ENCODE measurements around the gene FBN2.

Gene FBN2

DNA sequence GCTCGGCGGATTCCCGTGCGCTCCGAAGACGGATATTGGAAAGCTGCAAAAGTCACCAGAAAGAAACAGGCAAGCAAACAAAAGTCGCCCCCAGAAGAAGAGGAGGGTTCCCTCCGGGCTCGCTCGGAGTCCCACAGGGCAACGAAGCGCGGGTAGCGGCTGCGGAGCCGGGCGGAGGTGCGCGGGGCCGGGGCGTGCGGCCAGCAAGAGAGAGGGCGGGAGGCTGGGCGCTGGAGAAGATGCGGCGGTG, at the start of gene FBN2:
Gene FBN2 (minus strand): TSS at position 246 of the 250 bp plus-strand sequence. CDS start 642 bp downstream, outside the sequence.
- no peak within 1 kb of the TSS for H3K4me3 Mint-ChIP-seq
- no peak within 1 kb of the TSS for H3K27ac Mint-ChIP-seq
- DNase-seq (ENCODE audit: low spot score in 2 of 2) (no peak), ATAC-seq (ENCODE audit: low read depth) (no peak)
- peaks cover 2% of the 10 kb centered on the region for H3K9me3 Mint-ChIP-seq
- no peaks in the 10 kb centered on the region for H3K4me1 Mint-ChIP-seq
- H3K27me3 Mint-ChIP-seq: peaks cover 9% of the 10 kb centered on the region
- H3K36me3 Mint-ChIP-seq: no peaks in the 10 kb centered on the region

DNA sequence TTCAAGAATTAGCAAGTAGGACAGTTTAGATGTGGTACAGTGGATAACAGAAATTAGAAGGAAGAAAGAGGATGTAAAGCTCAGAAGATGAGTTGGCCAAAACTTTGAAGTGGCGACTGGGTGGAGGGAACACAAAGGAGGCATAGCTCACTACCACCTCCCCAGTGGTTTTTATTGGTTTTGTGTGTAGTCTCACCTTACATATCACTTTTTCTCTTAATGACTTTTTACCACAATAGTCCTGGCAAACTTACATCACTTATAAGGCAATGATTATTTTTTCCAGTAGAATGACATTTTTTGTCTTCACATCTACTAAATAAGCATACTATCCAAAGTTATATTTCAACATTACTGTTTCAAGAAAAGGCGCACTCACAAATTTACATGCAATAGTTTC, 49.2 kb upstream of the FBN2 start:
- Mint-ChIP-seq H3K4me1 (no peaks in the 10 kb centered on the region), H3K27ac (no peak overlapping the region), H3K9me3 (peaks cover 6% of the 10 kb centered on the region), H3K27me3 (no peaks in the 10 kb centered on the region), H3K4me3 (no peak overlapping the region), H3K36me3 (no peaks in the 10 kb centered on the region)
- ATAC-seq (ENCODE audit: low read depth) (no peak), DNase-seq (ENCODE audit: low spot score in 2 of 2) (no peak)

DNA sequence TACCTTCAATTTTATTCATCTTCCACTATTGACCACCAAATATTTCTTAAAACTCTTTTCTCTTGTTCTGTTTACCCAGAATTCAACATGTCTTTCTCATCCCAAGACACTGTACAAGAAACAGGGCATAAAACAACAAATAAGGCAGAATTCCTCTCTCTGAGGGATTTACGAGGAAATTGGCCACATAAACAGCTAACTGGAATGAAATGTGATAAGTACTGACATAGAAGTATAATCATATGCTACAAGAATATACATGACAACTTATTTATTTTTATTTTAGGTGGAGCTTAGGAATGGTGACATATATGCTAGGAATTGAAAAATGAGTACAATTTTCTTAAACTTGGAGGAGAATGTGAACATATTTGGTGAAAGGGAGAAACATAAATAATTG, 48.8 kb upstream of the FBN2 start:
- Mint-ChIP-seq H3K27ac (no peak overlapping the region), H3K9me3 (peaks cover 6% of the 10 kb centered on the region), H3K27me3 (no peaks in the 10 kb centered on the region), H3K36me3 (no peaks in the 10 kb centered on the region), H3K4me1 (no peaks in the 10 kb centered on the region), H3K4me3 (no peak overlapping the region)
- ATAC-seq (ENCODE audit: low read depth) (no peak), DNase-seq (ENCODE audit: low spot score in 2 of 2) (no peak)

DNA sequence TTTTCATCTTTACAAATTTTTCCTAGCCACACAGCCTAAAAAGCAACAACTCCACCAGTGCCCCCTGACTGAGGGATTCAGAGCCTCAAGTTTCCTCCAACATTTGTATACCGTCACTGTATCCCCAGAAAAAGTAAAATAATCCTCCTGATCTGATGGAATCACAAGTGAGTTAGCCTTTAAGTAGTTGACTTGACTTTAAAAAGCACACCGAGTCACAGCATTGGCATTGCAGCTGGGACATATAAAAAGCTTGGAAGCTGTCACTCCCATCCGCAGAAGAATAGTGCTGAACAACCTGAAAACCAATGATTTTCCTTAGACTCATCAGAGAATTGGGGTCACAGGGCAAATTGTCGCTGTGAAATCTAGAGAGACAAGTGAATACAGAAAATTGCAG, 41.6 kb upstream of the FBN2 start:
- H3K36me3 Mint-ChIP-seq: no peaks in the 10 kb centered on the region
- H3K4me1 Mint-ChIP-seq: no peaks in the 10 kb centered on the region
- DNase-seq (ENCODE audit: low spot score in 2 of 2): no peak
- no peak overlapping the region for H3K4me3 Mint-ChIP-seq
- H3K27ac Mint-ChIP-seq: no peak overlapping the region
- H3K27me3 Mint-ChIP-seq: no peaks in the 10 kb centered on the region
- ATAC-seq (ENCODE audit: low read depth): no peak
- peaks cover 11% of the 10 kb centered on the region for H3K9me3 Mint-ChIP-seq

DNA sequence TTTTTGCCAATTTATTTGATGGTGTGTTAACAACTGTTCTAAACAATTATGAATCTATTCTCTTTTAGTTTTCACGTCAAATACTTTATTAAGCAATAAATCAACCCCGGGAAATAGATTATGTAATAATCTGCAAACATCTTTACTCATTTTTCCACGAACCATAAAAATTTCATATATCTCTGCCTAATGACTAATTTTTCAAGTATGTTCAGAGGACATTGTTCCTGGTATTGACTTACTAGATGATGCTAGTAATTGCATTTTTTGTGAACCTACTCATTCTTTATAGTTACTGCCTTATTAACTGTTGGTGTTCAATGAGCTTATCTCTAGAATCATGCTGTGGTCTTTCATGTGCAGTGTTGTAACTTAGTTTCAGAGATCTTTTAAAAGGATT, 41.0 kb upstream of the FBN2 start:
- no peaks in the 10 kb centered on the region for H3K27me3 Mint-ChIP-seq
- ATAC-seq (ENCODE audit: low read depth): no peak
- no peaks in the 10 kb centered on the region for H3K4me1 Mint-ChIP-seq
- no peak overlapping the region for H3K4me3 Mint-ChIP-seq
- H3K27ac Mint-ChIP-seq: no peak overlapping the region
- H3K36me3 Mint-ChIP-seq: no peaks in the 10 kb centered on the region
- DNase-seq (ENCODE audit: low spot score in 2 of 2): no peak
- H3K9me3 Mint-ChIP-seq: peaks cover 11% of the 10 kb centered on the region

DNA sequence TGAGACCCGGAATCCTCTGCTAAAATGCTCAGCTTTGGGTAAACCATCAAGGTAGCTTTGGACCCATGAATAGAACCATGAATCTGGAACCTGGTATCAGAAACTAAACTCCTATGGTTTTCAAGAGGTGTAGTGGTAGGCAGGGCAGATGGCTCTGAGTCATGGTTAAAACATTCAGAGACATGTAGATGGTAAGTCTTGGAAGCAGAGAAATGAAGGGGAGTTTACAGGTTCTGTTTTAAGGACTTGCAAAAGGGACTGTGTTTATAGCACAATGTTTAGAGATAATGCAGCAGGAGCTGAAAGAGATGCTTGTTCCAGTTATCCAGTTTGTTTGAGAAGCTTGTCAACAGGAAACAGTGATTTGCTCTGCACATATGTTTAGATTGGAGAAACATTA, 36.0 kb upstream of the FBN2 start:
- ATAC-seq (ENCODE audit: low read depth): no peak
- no peaks in the 10 kb centered on the region for H3K36me3 Mint-ChIP-seq
- H3K4me3 Mint-ChIP-seq: no peak overlapping the region
- no peak for DNase-seq (ENCODE audit: low spot score in 2 of 2)
- H3K27me3 Mint-ChIP-seq: no peaks in the 10 kb centered on the region
- no peak overlapping the region for H3K27ac Mint-ChIP-seq
- peaks cover 5% of the 10 kb centered on the region for H3K9me3 Mint-ChIP-seq
- no peaks in the 10 kb centered on the region for H3K4me1 Mint-ChIP-seq

DNA sequence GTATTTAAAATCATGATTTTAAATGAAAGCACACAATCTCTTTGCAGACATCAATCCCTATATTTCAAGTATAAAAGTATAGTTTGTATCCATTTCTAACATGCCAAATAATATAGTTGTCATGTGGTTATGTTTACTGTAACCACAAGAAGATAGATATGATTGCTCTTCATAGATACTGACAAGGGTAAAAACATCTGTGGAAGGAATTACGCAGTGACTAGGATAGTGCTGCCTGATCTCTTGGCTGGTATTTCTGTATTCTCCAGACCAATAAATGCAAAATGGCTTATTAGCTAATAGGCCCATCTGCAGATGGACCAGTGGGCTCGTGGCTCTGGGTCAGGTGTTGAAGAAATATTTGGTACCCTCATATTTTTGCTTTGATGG, 34.9 kb upstream of the FBN2 start:
- DNase-seq (ENCODE audit: low spot score in 2 of 2) (no peak), ATAC-seq (ENCODE audit: low read depth) (no peak)
- no peaks in the 10 kb centered on the region for H3K4me1 Mint-ChIP-seq

DNA sequence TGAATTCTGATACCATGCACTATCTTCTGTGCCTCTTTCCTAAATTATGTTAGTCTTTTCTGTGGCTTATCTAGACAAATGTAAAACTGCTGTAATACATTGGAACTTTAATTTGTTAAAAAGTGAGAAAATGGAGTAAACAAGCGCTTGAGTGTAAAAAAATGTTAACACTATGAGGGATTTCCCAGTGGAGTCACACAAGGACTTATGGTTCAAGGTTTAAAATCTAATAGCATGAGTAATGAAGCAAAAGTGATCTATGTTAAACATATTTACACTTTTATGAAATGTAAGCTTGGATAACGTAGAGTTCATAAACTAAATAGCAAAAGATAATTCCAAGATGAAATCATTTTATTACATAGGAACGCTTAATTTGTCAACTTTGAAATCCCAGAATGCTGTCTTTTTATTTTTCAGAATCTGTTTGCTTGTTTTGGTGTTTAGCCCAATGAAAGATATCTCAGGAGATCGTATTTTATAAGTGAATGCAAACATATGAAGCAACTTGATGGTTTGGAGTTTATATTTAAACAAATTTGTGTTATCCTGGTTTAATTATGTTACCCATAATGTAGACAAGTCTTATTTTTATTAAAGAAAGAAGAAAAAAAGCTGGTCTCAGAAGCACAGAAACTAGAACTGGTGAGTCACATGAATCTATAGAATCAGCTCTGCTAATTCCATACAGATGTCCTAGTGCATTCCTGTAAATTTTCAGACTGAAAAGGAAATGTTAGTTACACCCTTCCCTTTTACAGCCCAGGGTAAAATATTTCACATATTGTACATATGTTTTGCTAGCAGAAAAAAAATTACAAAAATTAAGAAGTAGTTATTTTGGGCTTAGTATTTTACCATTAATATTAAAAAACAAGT, 34.2 kb upstream of the FBN2 start:
- H3K36me3 Mint-ChIP-seq: no peaks in the 10 kb centered on the region
- H3K27me3 Mint-ChIP-seq: no peaks in the 10 kb centered on the region
- H3K4me3 Mint-ChIP-seq: no peak overlapping the region
- DNase-seq (ENCODE audit: low spot score in 2 of 2) (no peak), ATAC-seq (ENCODE audit: low read depth) (no peak)
- H3K27ac Mint-ChIP-seq: no peak overlapping the region
- no peaks in the 10 kb centered on the region for H3K4me1 Mint-ChIP-seq
- peaks cover 7% of the 10 kb centered on the region for H3K9me3 Mint-ChIP-seq

More for the DNA sequence above, 34.9 kb upstream of the FBN2 start:
- no peaks in the 10 kb centered on the region for H3K36me3 Mint-ChIP-seq
- H3K9me3 Mint-ChIP-seq: peaks cover 5% of the 10 kb centered on the region
- no peak overlapping the region for H3K27ac Mint-ChIP-seq
- no peak overlapping the region for H3K4me3 Mint-ChIP-seq
- H3K27me3 Mint-ChIP-seq: no peaks in the 10 kb centered on the region

DNA sequence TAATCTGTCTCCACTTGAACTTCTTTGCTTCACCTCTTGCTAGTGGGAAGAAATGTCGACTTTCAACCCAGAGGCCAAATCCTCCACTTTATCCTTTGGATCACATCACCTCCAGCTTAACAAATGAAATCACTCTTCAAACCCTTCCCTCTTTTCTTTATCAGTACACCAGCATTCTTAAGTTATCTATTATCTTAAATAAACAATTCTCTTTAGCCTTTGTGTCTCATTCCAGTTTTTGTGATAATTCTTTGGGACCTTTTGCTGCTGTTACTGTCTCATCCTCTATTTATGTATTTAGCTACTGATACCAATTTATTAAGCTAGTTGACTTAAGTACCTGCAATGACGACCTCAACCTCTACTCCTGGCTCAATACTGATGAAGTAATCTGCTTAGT, 28.1 kb upstream of the FBN2 start:
- no peaks in the 10 kb centered on the region for H3K4me1 Mint-ChIP-seq
- no peak for ATAC-seq (ENCODE audit: low read depth)
- H3K36me3 Mint-ChIP-seq: no peaks in the 10 kb centered on the region
- peaks cover 9% of the 10 kb centered on the region for H3K9me3 Mint-ChIP-seq
- DNase-seq (ENCODE audit: low spot score in 2 of 2): no peak
- H3K4me3 Mint-ChIP-seq: no peak overlapping the region
- H3K27me3 Mint-ChIP-seq: no peaks in the 10 kb centered on the region
- H3K27ac Mint-ChIP-seq: no peak overlapping the region

DNA sequence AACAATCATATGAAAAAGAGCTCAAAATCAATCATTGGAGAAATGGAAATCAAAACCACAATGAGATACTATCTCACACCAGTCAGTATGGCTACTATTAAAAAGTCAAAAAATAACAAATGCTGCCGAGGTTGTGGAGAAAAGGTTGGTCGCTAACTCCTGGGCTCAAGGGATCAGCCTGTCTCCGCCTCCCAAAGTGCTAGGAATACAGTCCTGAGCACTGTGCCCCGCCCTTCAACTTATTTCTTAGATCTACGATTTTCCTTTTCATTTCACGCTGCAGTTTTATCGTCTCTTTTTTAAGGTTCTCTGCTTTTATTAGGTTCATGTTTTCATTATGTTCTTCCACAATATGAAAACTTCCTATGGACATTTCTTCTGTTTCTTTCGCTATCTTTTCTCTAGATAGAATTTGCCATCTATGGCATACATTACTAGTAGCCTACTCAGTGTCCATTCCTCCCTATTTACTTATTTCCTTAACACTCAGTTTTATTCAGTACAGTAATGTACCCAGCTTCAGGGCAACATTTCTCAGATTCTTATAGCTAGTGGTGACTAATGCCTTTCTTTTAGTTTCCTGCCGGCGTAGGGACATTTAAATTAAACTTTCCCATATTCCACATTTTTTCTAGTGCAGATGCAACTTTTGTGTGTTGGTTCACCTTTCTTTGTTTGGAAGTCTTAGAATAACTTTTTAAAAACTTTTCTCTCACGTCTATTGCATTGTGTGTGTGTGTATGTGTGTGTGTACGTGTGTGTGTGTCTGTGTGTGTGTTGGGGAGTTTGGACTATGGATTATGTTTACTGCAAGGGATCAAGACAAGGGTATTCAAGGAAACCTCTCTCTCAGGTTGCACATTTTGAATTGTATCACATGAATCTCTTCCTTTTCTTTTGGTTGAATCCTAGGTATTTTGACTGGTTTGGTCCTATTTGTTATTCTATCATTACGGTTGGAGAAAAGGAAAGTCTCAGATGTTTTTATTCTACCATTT, 21.6 kb upstream of the FBN2 start:
- Mint-ChIP-seq H3K27me3 (no peaks in the 10 kb centered on the region), H3K4me1 (no peaks in the 10 kb centered on the region), H3K9me3 (peaks cover 8% of the 10 kb centered on the region), H3K4me3 (no peak overlapping the region), H3K36me3 (no peaks in the 10 kb centered on the region), H3K27ac (no peak overlapping the region)
- ATAC-seq (ENCODE audit: low read depth) (no peak), DNase-seq (ENCODE audit: low spot score in 2 of 2) (no peak)

DNA sequence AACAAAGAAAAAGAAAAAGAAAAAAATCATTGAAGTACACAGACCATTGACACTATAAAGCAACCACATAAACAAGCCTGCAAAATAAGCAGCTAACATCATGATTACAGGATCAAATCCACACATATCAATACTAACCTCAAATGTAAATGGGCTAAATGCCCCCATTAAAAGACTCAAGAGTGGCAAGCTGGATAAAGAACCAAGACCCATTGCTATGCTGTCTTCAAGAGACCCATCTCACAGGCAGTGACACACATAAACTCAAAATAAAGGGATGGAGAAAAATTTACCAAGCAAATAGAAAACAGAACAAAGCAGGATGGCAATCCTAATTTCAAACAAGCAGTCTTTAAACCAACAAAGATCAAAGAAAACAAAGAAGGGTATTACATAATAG, 15.7 kb upstream of the FBN2 start:
- Mint-ChIP-seq H3K4me3 (no peak overlapping the region), H3K27ac (no peak overlapping the region), H3K36me3 (peaks cover 2% of the 10 kb centered on the region), H3K4me1 (no peaks in the 10 kb centered on the region), H3K27me3 (no peaks in the 10 kb centered on the region), H3K9me3 (peaks cover 12% of the 10 kb centered on the region)
- ATAC-seq (ENCODE audit: low read depth) (no peak), DNase-seq (ENCODE audit: low spot score in 2 of 2) (no peak)

DNA sequence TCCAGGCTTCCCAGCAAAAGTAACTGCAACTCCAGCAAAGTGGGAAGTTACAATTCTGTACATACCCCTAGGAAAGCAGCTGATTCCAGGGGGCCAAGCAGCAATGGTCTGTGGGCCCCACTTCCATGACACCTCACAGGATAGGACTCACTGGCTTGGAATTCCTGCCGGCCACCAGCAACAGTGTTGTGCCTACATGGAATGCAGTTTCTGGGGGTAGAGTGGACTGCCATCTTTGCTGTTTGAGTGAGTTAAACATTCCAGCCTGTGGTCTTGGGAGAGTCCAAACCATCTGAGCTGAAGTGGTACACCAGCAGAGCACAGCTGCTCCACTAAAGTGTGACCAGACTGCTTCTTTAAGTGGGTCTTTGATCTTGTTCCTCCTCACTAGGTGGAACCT, 13.4 kb upstream of the FBN2 start:
- no peaks in the 10 kb centered on the region for H3K27me3 Mint-ChIP-seq
- no peak overlapping the region for H3K27ac Mint-ChIP-seq
- peaks cover 11% of the 10 kb centered on the region for H3K9me3 Mint-ChIP-seq
- no peak for DNase-seq (ENCODE audit: low spot score in 2 of 2)
- no peak for ATAC-seq (ENCODE audit: low read depth)
- no peaks in the 10 kb centered on the region for H3K4me1 Mint-ChIP-seq
- no peak overlapping the region for H3K4me3 Mint-ChIP-seq
- peaks cover 2% of the 10 kb centered on the region for H3K36me3 Mint-ChIP-seq

DNA sequence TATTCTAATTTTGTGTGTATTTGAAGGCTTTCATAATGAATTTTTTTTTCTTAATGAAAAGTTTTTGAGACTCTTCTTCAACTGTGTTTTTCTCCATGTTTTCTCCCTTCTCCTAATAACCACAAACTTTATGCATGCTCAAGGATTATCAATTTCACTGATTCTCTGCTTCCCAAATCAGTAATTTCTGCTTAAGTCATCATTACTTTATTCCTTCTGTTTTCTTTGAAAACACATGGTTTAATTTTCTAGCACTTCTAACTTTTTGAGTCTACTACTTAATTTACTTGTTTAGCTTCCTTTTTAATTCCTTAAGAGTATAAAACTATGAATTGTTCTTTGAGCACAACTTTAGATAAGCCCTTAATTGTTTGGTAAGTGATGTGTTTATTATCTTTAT, 11.5 kb upstream of the FBN2 start:
- no peak for ATAC-seq (ENCODE audit: low read depth)
- Mint-ChIP-seq H3K4me3 (no peak overlapping the region), H3K36me3 (peaks cover 2% of the 10 kb centered on the region), H3K27ac (no peak overlapping the region), H3K27me3 (no peaks in the 10 kb centered on the region), H3K9me3 (peaks cover 11% of the 10 kb centered on the region), H3K4me1 (no peaks in the 10 kb centered on the region)
- DNase-seq (ENCODE audit: low spot score in 2 of 2): no peak

DNA sequence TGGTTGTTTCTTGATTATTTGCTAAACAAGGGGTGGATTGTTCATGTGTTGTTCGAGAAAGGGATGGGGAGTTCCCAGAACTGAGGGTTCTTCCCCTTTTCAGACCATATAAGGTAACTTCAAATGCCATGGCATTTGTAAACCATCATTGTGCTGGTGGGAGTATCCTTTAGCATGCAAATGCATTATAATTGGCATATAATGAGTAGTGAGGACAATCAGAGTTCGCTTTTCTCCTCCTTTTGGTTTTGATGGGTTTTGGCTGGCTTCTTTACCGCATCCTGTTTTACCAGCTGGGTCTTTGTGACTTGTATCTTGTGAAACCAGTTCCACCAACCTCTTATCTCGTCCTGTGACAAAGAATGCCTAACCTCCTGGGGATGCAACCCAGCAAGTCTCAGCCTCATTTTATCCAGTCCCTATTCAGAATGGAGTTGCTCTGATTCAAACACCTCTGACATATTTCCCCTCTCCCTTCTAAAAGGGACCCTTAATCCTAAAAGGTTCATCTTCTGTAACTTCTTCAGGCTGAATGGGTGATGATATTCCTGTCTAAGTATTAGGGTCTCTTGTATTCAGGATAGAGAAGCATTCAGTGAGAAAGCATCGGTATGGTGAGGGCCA, 8.7 kb upstream of the FBN2 start:
- Mint-ChIP-seq H3K4me3 (no peak overlapping the region), H3K27me3 (no peaks in the 10 kb centered on the region), H3K4me1 (no peaks in the 10 kb centered on the region), H3K36me3 (no peaks in the 10 kb centered on the region), H3K27ac (no peak overlapping the region), H3K9me3 (peaks cover 7% of the 10 kb centered on the region)
- DNase-seq (ENCODE audit: low spot score in 2 of 2) (no peak), ATAC-seq (ENCODE audit: low read depth) (no peak)

All from memory B cell (primary cell).